A549 (cell line): ENCODE results near the gene MLF1.

Experiments
- CTCF ChIP-seq: fragments of >200 bp; sonication (Bioruptor Twin); formaldehyde crosslinking; IDR thresholded peaks from 3 replicates; pipeline ENCODE4 v1.5.1; 2016
- EP300 ChIP-seq, 2 experiments: fragments of >200 bp; sonication (Bioruptor Twin); formaldehyde crosslinking; IDR thresholded peaks; 2 replicates in 1 of 2; 3 replicates in 1 of 2; pipeline ENCODE4 v1.6.1; 2016 to 2017
- KDM1A ChIP-seq: fragments of 200-600 bp; sonication (generic); IDR thresholded peaks from 2 replicates; pipeline ENCODE4 v1.6.1; 2016; ENCODE audit warnings: low read depth, mild to moderate bottlenecking
- MYC ChIP-seq: IDR thresholded peaks from 2 replicates; pipeline ENCODE4 v1.6.1; 2012; ENCODE audit warnings: mild to moderate bottlenecking, inconsistent platforms, low read length, improper control_type of control experiment, borderline replicate concordance
- POLR2A ChIP-seq: IDR thresholded peaks from 2 replicates; pipeline ENCODE4 v1.6.1; 2012; ENCODE audit warnings: mild to moderate bottlenecking, low read length

- TF ChIP-seq EP300 (IDR thresholded peaks at IDR 0.05) = no peak
- TF ChIP-seq MYC = no peak
- no peak for TF ChIP-seq KDM1A
- no peak for TF ChIP-seq POLR2A
- no peak for TF ChIP-seq CTCF
Observed at GRCh38 chr3:158565076-158565475, 5.9 kb upstream of the MLF1 start.
